Endodermal cell (in vitro differentiated cells): ENCODE measurements around the gene HNRNPA3. TPM values are rescaled to one million over a fixed set of nuclear protein-coding genes. Genes with fewer than 3 reads are reported as not detected.
"Not testable (repeated sequence)": the region's sequence is repeated elsewhere in the genome, so short reads cannot be mapped to it uniquely, and the experiment has no call there.

Experiments used
- DNase-seq: peaks from one replicate; pipeline ENCODE4 v3.0.0-alpha.2; 2017
- H3K27ac ChIP-seq: 2 replicates; pipeline ENCODE4 v1.5.1; 2013; ENCODE audit warnings: mild to moderate bottlenecking, low read depth, low read length, moderate library complexity
- H3K27me3 ChIP-seq: 2 replicates; pipeline ENCODE4 v1.6.1; 2013; ENCODE audit warnings: mild to moderate bottlenecking, low read length, moderate library complexity; ENCODE audit not compliant: insufficient read depth, control insufficient read depth, poor library complexity, severe bottlenecking
- H3K36me3 ChIP-seq: 2 replicates; pipeline ENCODE4 v1.7.0; 2013; ENCODE audit warnings: mild to moderate bottlenecking, low read length, moderate library complexity; ENCODE audit not compliant: control insufficient read depth, insufficient read depth
- H3K4me1 ChIP-seq: one replicate; pipeline ENCODE4 v1.7.0; 2013; ENCODE audit warnings: low read length; ENCODE audit not compliant: control insufficient read depth, insufficient read depth
- H3K4me3 ChIP-seq: 2 replicates; pipeline ENCODE4 v1.5.1; 2013; ENCODE audit warnings: mild to moderate bottlenecking, low read length, moderate library complexity
- H3K9ac ChIP-seq: 2 replicates; pipeline ENCODE4 v1.6.1; 2013; ENCODE audit warnings: mild to moderate bottlenecking, low read length, moderate library complexity; ENCODE audit not compliant: poor library complexity, severe bottlenecking; ENCODE audit errors: extremely low read depth
- H3K9me3 ChIP-seq: 2 replicates; pipeline ENCODE4 v1.6.1; 2013; ENCODE audit warnings: mild to moderate bottlenecking, low read length, moderate library complexity; ENCODE audit not compliant: control insufficient read depth
- H3K27ac Mint-ChIP-seq: 2 replicates; pipeline ENCODE4 v1.8.0; 2020; ENCODE audit warnings: mixed read lengths
- H3K27me3 Mint-ChIP-seq: 2 replicates; pipeline ENCODE4 v1.8.0; 2021; ENCODE audit warnings: mild to moderate bottlenecking, mixed read lengths; ENCODE audit not compliant: insufficient read depth
- H3K36me3 Mint-ChIP-seq: 2 replicates; pipeline ENCODE4 v1.8.0; 2020; ENCODE audit warnings: low read depth, mixed read lengths
- H3K4me1 Mint-ChIP-seq: 2 replicates; pipeline ENCODE4 v1.8.0; 2020; ENCODE audit warnings: mixed read lengths
- H3K4me3 Mint-ChIP-seq: 2 replicates; pipeline ENCODE4 v1.8.0; 2020; ENCODE audit warnings: mild to moderate bottlenecking, moderate library complexity, mixed read lengths
- H3K9me3 Mint-ChIP-seq: 2 replicates; pipeline ENCODE4 v1.8.0; 2020; ENCODE audit warnings: mild to moderate bottlenecking, mixed read lengths
- WGBS, 2 experiments: methylation state at CpG; one replicate each; pipeline versions ENCODE4 v1.1.5 to v1.1.7; 2013; ENCODE audit warnings: missing lambda C conversion rate in 2 of 2, mixed read lengths in 1 of 2; ENCODE audit not compliant: insufficient coverage in 1 of 2, insufficient read length in 1 of 2; 5-methylcytosine and 5-hydroxymethylcytosine counted together
- total RNA-seq, 2 donors: library from RNA; stranded (reverse); fragmentation: NEBNext Ultra II Directional in 1 of 2; extraction: Animal tissue kit (Norgen Biotek cat#: 25700) in 1 of 2; gene quantifications; 2 replicates in 1 of 2; 3 replicates in 1 of 2; pipeline ENCODE4 v1.2.1, GENCODE V29; 2021
- TF ChIP-seq, protein P1 (sequence below): fragments of 200-600 bp; sonication (generic); conservative IDR thresholded peaks from 2 replicates; pipeline ENCODE4 v1.5.0; 2021; ENCODE audit warnings: antibody characterized with exemption, mild to moderate bottlenecking

The HNRNPA3 gene
- total RNA-seq, 2 donors from 2014 or later = 323 to 413 TPM

DNA sequence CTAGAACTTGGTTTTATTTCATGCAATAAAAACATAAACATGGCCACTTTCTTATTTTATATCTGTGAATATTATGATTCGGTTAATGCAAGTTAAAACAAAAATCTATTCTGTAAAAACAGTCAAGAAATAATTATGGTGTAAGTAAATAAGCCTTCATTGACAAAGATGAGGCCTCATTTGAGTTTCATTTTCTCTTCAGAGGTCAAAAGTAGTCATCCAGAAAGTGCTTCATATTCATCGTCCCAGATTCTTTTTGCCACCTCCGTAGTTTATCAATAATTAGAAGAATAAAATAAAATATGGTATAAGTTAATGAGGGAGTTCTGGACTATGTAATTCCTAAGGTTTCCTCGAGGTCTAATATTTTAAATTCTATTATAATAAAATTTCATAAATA lies 19.4 kb upstream of the HNRNPA3 start:
- Histone ChIP-seq H3K36me3 (no peaks in the 10 kb centered on the region), H3K27me3 (no peaks in the 10 kb centered on the region), H3K4me1 (no peaks in the 10 kb centered on the region), H3K27ac (no peak overlapping the region), H3K4me3 (no peak overlapping the region), H3K9me3 (no peaks in the 10 kb centered on the region), H3K9ac (no peak overlapping the region)
- Mint-ChIP-seq H3K36me3 (no peaks in the 10 kb centered on the region), H3K4me1 (no peaks in the 10 kb centered on the region), H3K27ac (no peak overlapping the region), H3K4me3 (no peak overlapping the region), H3K27me3 (no peaks in the 10 kb centered on the region), H3K9me3 (no peaks in the 10 kb centered on the region)
- TF ChIP-seq, protein P1, sequence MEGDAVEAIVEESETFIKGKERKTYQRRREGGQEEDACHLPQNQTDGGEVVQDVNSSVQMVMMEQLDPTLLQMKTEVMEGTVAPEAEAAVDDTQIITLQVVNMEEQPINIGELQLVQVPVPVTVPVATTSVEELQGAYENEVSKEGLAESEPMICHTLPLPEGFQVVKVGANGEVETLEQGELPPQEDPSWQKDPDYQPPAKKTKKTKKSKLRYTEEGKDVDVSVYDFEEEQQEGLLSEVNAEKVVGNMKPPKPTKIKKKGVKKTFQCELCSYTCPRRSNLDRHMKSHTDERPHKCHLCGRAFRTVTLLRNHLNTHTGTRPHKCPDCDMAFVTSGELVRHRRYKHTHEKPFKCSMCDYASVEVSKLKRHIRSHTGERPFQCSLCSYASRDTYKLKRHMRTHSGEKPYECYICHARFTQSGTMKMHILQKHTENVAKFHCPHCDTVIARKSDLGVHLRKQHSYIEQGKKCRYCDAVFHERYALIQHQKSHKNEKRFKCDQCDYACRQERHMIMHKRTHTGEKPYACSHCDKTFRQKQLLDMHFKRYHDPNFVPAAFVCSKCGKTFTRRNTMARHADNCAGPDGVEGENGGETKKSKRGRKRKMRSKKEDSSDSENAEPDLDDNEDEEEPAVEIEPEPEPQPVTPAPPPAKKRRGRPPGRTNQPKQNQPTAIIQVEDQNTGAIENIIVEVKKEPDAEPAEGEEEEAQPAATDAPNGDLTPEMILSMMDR = no peak
- WGBS, 2 experiments = 92% methylated on average over 2 of the region's 4 CpGs; no CpG with 5 or more reads in 1 of the 2 experiments
- DNase-seq = no peak

DNA sequence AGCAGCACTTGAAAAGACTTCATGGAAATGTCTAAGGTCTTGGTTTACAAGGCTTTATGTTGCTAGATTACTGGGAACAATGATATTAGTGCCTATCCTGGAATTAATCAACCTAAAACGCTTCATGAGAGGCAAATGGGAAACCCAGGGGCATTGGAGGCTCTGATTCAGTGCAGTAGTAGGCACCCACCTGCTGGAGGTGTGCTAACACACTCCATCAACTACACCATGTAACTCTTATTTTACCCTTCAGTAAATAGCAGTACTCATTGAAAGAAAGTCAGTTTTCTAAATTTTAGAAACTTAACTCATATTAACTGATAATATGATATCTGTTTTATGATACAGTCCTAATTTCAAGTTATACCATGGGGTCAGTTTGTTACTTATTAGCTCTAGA lies 17.4 kb upstream of the HNRNPA3 start:
- H3K9ac ChIP-seq = no peak overlapping the region
- no peaks in the 10 kb centered on the region for H3K27me3 ChIP-seq
- no peaks in the 10 kb centered on the region for H3K4me1 ChIP-seq
- H3K9me3 ChIP-seq = no peaks in the 10 kb centered on the region
- Mint-ChIP-seq H3K4me1 (no peaks in the 10 kb centered on the region), H3K27me3 (peaks cover 5% of the 10 kb centered on the region), H3K27ac (no peak overlapping the region), H3K4me3 (no peak overlapping the region), H3K36me3 (no peaks in the 10 kb centered on the region), H3K9me3 (no peaks in the 10 kb centered on the region)
- no peak overlapping the region for H3K27ac ChIP-seq
- 65% methylated on average over 1 of the region's 1 CpG; no CpG with 5 or more reads in 1 of the 2 experiments for WGBS, 2 experiments
- peak; percentile 49 for DNase-seq
- H3K36me3 ChIP-seq = no peaks in the 10 kb centered on the region
- TF ChIP-seq, protein P1 = peak; percentile 63
- H3K4me3 ChIP-seq = no peak overlapping the region

DNA sequence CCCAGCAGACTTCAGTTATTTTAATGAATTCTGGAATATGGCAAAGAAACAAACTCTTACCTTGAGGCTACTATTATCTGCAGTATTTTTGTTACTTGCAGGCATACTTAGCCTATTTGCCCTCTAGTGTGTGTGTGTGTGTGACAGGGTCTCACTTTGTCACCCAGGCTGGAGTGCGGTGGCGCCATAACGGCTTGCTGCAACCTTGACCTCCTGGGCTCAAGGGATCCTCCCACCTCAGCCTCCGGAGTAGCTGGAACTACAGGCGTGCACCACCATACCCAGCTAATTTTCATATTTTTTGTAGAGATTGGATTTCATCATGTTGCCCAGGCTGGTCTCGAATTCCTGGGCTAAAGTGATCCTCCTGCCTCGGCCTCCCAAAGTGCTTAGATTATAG lies 12.2 kb upstream of the HNRNPA3 start:
- Mint-ChIP-seq H3K4me1 (peaks cover 18% of the 10 kb centered on the region), H3K27me3 (peaks cover 33% of the 10 kb centered on the region)
- H3K4me3 ChIP-seq, H3K4me3 Mint-ChIP-seq, H3K9ac ChIP-seq, H3K4me1 ChIP-seq, DNase-seq, H3K9me3 ChIP-seq, H3K27me3 ChIP-seq, H3K9me3 Mint-ChIP-seq, H3K36me3 ChIP-seq, H3K27ac Mint-ChIP-seq, H3K36me3 Mint-ChIP-seq, H3K27ac ChIP-seq: not testable (repeated sequence)
- 93 to 100% methylated on average over 5 to 7 of the region's 7 CpGs for WGBS, 2 experiments

DNA sequence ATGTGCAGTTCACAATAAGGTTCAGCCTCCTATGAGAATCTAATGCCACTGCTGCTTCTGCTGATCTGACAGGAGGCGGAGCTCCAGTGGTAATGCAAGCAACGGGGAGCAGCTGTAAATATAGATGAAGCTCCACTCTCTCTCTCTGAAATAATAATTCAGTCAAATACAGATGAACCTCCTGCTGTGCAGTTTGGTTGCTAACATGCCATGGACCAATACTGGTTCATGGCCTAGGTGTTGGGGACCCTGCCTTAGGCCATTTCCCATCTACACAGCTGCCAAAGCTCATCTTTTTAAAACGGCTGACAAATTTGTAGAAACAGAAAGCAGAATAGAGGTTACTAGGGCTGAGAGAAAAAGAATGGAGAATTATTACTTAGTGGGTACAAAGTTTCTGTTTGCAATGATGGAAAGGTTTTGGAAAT lies 10.7 kb upstream of the HNRNPA3 start:
- H3K4me1 ChIP-seq = peaks cover 7% of the 10 kb centered on the region
- no peaks in the 10 kb centered on the region for H3K9me3 ChIP-seq
- peaks cover 46% of the 10 kb centered on the region for H3K27me3 Mint-ChIP-seq
- H3K36me3 ChIP-seq = no peaks in the 10 kb centered on the region
- H3K9me3 Mint-ChIP-seq = peaks cover 3% of the 10 kb centered on the region
- no peak overlapping the region for H3K9ac ChIP-seq
- no peak for DNase-seq
- H3K4me3 Mint-ChIP-seq = no peak overlapping the region
- H3K36me3 Mint-ChIP-seq = no peaks in the 10 kb centered on the region
- no peak overlapping the region for H3K27ac Mint-ChIP-seq
- WGBS, 2 experiments = 87 to 96% methylated on average over 3 of the region's 3 CpGs
- H3K4me3 ChIP-seq = no peak overlapping the region
- peaks cover 27% of the 10 kb centered on the region for H3K4me1 Mint-ChIP-seq
- no peak overlapping the region for H3K27ac ChIP-seq
- H3K27me3 ChIP-seq = no peaks in the 10 kb centered on the region
- TF ChIP-seq, protein P1 = no peak
